OCI-LY7 (cell line): ENCODE data around the gene LRRC9. TPM values are rescaled to one million over a fixed set of nuclear protein-coding genes. Genes with fewer than 3 reads are reported as not detected.

Source experiments
- BruUV-seq: library from RNA; stranded (reverse); fragments of 400-500 nt; replicated peaks from 2 replicates; lab custom pipeline; 2021; lab: Mats Ljungman, UMichigan
- CTCF ChIA-PET: fragments of 300-600 bp; sonication (Branson Sonifier 250); formaldehyde crosslinking; loops from one replicate; lab custom pipeline; 2022; ENCODE audit warnings: antibody characterized with exemption; ENCODE audit not compliant: unreplicated experiment; lab: Charles Lee
- POLR2A ChIA-PET: fragments of 300-600 bp; sonication (Branson Sonifier 250); formaldehyde crosslinking; loops from one replicate; lab custom pipeline; 2022; ENCODE audit warnings: antibody characterized with exemption; lab: Charles Lee
- DNase-seq: peaks from one replicate; pipeline ENCODE4 v3.0.0-alpha.2; 2015; ENCODE audit warnings: low spot score
- H2AFZ ChIP-seq: fragments of 200-600 bp; sonication (generic), shearing (Covaris generic); 2 replicates; pipeline ENCODE4 v1.6.1; 2014; ENCODE audit warnings: mild to moderate bottlenecking, antibody characterized with exemption, low read length, moderate library complexity
- H3K27ac ChIP-seq: fragments of 200-600 bp; sonication (generic); 2 replicates; pipeline ENCODE4 v1.5.1; 2014; ENCODE audit warnings: mixed run types, low read depth, mild to moderate bottlenecking, moderate library complexity, low read length, inconsistent platforms; ENCODE audit not compliant: poor library complexity, severe bottlenecking
- H3K36me3 ChIP-seq: fragments of 200-600 bp; sonication (generic); 2 replicates; pipeline ENCODE4 v1.6.1; 2014; ENCODE audit warnings: mild to moderate bottlenecking, antibody characterized with exemption, low read length, moderate library complexity, mixed read lengths; ENCODE audit not compliant: insufficient read depth
- H3K4me1 ChIP-seq: fragments of 200-600 bp; sonication (generic); 2 replicates; pipeline ENCODE4 v1.5.1; 2014; ENCODE audit warnings: mild to moderate bottlenecking, low read length; ENCODE audit not compliant: insufficient read depth, poor library complexity, severe bottlenecking
- H3K4me2 ChIP-seq: fragments of 200-600 bp; sonication (generic); 2 replicates; pipeline ENCODE4 v1.6.1; 2014; ENCODE audit warnings: mild to moderate bottlenecking, low read length
- H3K4me3 ChIP-seq: fragments of 200-600 bp; sonication (generic); 2 replicates; pipeline ENCODE4 v1.5.1; 2014; ENCODE audit warnings: mild to moderate bottlenecking, low read depth, low read length; ENCODE audit not compliant: poor library complexity, severe bottlenecking
- H3K79me2 ChIP-seq: fragments of 200-600 bp; sonication (generic); 2 replicates; pipeline ENCODE4 v1.6.1; 2016; ENCODE audit warnings: low read depth, mild to moderate bottlenecking, low read length, moderate library complexity, mixed read lengths; ENCODE audit not compliant: insufficient read depth
- H3K9me2 ChIP-seq: fragments of 200-600 bp; sonication (generic); 2 replicates; pipeline ENCODE4 v1.6.1; 2016; ENCODE audit warnings: mild to moderate bottlenecking, low read length, mixed read lengths; ENCODE audit not compliant: insufficient read depth
- H3K9me3 ChIP-seq: fragments of 200-600 bp; sonication (generic); 2 replicates; pipeline ENCODE4 v1.6.1; 2014; ENCODE audit warnings: mild to moderate bottlenecking, mixed run types, low read length, mixed read lengths
- H4K20me1 ChIP-seq: fragments of 200-600 bp; sonication (generic); 2 replicates; pipeline ENCODE4 v1.6.1; 2014; ENCODE audit warnings: mild to moderate bottlenecking, antibody characterized with exemption, low read length, moderate library complexity, mixed read lengths; ENCODE audit not compliant: insufficient read depth
- EZH2phosphoT487 ChIP-seq: fragments of 200-600 bp; sonication (generic); IDR thresholded peaks from 2 replicates; pipeline ENCODE4 v1.6.1; 2018; ENCODE audit warnings: low read depth, borderline replicate concordance, mild to moderate bottlenecking, mixed run types, antibody characterized with exemption, low read length, moderate library complexity, mixed read lengths
- intact Hi-C: fragments of 100-400 bp; cut with micrococcal nuclease; formaldehyde crosslinking; loops from one replicate; pipeline ENCODE4 v1.10.0; 2022; ENCODE audit not compliant: unreplicated experiment
- total RNA-seq, 2 experiments: library from RNA; depleted of rRNA in 1 of 2; stranded (reverse); fragments of >200 nt in 1 of 2; shearing (Covaris generic) in 1 of 2; gene quantifications; 2 replicates each; pipeline ENCODE4 v1.2.3, GENCODE V29; 2014 to 2022
- TF ChIP-seq, protein P1 (sequence below): fragments of 200-600 bp; sonication (generic); conservative IDR thresholded peaks from 2 replicates; pipeline ENCODE4 v1.5.1; 2014; ENCODE audit warnings: mild to moderate bottlenecking, antibody characterized with exemption, low read length, moderate library complexity, mixed read lengths

The LRRC9 gene
- total RNA-seq, 2 experiments from 2014 or later = 0.65 TPM; not detected in 1

DNA sequence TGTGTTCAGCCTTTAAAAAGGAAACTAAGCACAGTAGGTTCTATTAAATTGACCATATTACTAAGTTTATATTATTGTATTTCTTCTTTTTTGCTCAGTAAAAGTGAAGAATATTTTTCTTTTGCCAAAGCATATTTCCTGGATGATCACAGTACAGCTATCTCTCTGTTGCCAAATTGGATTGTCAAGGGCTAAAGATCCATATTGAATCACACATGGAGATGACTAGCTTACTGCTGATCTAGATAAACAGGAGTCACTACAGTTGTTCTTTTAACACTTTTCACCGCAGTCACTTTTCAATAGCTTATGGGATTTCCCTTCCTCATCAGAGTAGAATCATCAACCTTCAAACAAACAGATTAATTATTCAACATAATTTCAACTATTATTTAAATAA is 78.6 kb downstream of the LRRC9 start:
- Histone ChIP-seq H3K9me3 (no peaks in the 10 kb centered on the region), H3K36me3 (no peaks in the 10 kb centered on the region), H2AFZ (no peak overlapping the region), H3K9me2 (no peaks in the 10 kb centered on the region), H4K20me1 (no peaks in the 10 kb centered on the region), H3K79me2 (no peaks in the 10 kb centered on the region), H3K4me1 (no peaks in the 10 kb centered on the region), H3K27ac (no peak overlapping the region), H3K4me2 (no peak overlapping the region), H3K4me3 (no peak overlapping the region)
- ChIA-PET CTCF (no interaction called here), POLR2A (interaction anchor here (0.7 to 1.3 kb wide), 2 partner anchors 15 to 128 kb away, joined by 3 read pairs; no protein-coding TSS in a partner anchor)
- DNase-seq = no peak
- TF ChIP-seq, protein P1, sequence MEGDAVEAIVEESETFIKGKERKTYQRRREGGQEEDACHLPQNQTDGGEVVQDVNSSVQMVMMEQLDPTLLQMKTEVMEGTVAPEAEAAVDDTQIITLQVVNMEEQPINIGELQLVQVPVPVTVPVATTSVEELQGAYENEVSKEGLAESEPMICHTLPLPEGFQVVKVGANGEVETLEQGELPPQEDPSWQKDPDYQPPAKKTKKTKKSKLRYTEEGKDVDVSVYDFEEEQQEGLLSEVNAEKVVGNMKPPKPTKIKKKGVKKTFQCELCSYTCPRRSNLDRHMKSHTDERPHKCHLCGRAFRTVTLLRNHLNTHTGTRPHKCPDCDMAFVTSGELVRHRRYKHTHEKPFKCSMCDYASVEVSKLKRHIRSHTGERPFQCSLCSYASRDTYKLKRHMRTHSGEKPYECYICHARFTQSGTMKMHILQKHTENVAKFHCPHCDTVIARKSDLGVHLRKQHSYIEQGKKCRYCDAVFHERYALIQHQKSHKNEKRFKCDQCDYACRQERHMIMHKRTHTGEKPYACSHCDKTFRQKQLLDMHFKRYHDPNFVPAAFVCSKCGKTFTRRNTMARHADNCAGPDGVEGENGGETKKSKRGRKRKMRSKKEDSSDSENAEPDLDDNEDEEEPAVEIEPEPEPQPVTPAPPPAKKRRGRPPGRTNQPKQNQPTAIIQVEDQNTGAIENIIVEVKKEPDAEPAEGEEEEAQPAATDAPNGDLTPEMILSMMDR = no peak
- TF ChIP-seq EZH2phosphoT487 = no peak
- intact Hi-C loops = no loop called here
- BruUV-seq = no TSS peak

DNA sequence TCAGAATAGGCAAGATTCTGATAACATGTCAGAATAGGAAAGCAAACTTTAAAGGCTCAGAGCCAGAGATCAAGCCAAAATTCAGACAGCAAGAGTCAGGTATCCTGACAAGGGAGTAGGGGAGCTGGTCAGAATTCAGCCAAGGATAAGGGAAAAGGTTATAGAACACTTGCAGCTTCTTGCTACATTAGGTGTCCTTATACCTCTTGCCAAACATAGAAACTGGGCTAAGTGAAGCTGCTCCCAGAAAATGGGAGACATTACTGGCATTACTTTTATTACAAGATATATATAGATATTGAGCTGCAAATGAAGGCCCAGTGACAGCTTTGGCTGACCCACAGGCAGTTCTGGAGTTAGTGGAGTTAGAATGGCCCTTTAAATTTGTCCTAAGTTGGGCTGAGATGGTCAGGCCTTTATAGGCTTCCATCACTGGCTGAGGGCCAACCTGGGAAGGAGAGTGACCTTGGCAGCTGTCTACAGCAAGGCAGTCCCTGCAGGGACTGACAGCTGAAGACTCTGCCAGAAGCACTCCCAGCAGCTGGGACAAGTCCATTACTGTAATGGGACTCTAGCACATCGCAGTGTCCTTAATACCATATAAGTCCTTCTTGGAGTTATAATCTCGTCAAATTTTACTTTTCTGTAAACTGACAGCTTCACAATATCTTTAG is 83.0 kb downstream of the LRRC9 start:
- no peaks in the 10 kb centered on the region for H3K79me2 ChIP-seq
- no TSS peak for BruUV-seq

More for the DNA sequence above, 83.0 kb downstream of the LRRC9 start:
- Histone ChIP-seq H3K4me2 (no peak overlapping the region), H3K9me2 (no peaks in the 10 kb centered on the region), H4K20me1 (no peaks in the 10 kb centered on the region), H2AFZ (no peak overlapping the region), H3K4me3 (no peak overlapping the region), H3K36me3 (no peaks in the 10 kb centered on the region), H3K9me3 (no peaks in the 10 kb centered on the region), H3K4me1 (no peaks in the 10 kb centered on the region), H3K27ac (no peak overlapping the region)
- ChIA-PET CTCF (no interaction called here), POLR2A (interaction anchor here (0.7 to 1.7 kb wide), 3 partner anchors 11 to 905 kb away, joined by 3 to 4 read pairs (median 3); no protein-coding TSS in a partner anchor)
- no peak for DNase-seq
- intact Hi-C loops = no loop called here
- no peak for TF ChIP-seq EZH2phosphoT487
- TF ChIP-seq, protein P1 = no peak
